GM23248 (cell line): ENCODE measurements around the gene FZD4. TPM values are rescaled to one million over a fixed set of nuclear protein-coding genes. Genes with fewer than 3 reads are reported as not detected.
"Not testable (repeated sequence)": the region's sequence is repeated elsewhere in the genome, so short reads cannot be mapped to it uniquely, and the experiment has no call there.

Experiments used
- DNase-seq: peaks from one replicate; pipeline ENCODE4 v3.0.0-alpha.2; 2015
- H2AFZ ChIP-seq: fragments of 200-600 bp; sonication (generic); 2 replicates; pipeline ENCODE4 v1.6.1; 2016; ENCODE audit warnings: antibody characterized with exemption
- H3F3A ChIP-seq: fragments of 200-600 bp; sonication (generic); 2 replicates; pipeline ENCODE4 v1.6.1; 2016; ENCODE audit warnings: mild to moderate bottlenecking, antibody characterized with exemption, mixed run types; ENCODE audit not compliant: insufficient read depth
- H3K27ac ChIP-seq: fragments of 200-600 bp; sonication (generic); 2 replicates; pipeline ENCODE4 v1.5.1; 2016; ENCODE audit warnings: mild to moderate bottlenecking
- H3K27me3 ChIP-seq: fragments of 200-600 bp; sonication (generic); replicated peaks from 2 replicates; pipeline ENCODE4 v1.6.1; 2016; ENCODE audit warnings: mild to moderate bottlenecking; ENCODE audit not compliant: insufficient read depth
- H3K36me3 ChIP-seq: fragments of 200-600 bp; sonication (generic); 2 replicates; pipeline ENCODE4 v1.6.1; 2016; ENCODE audit warnings: low read depth, mild to moderate bottlenecking
- H3K4me1 ChIP-seq: fragments of 200-600 bp; sonication (generic); 2 replicates; pipeline ENCODE4 v1.6.1; 2016; ENCODE audit warnings: mild to moderate bottlenecking; ENCODE audit not compliant: insufficient read depth
- H3K4me2 ChIP-seq: fragments of 200-600 bp; sonication (generic); one replicate; pipeline ENCODE4 v1.6.1; 2016; ENCODE audit warnings: mild to moderate bottlenecking; ENCODE audit not compliant: unreplicated experiment
- H3K4me3 ChIP-seq: fragments of 200-600 bp; sonication (generic); 2 replicates; pipeline ENCODE4 v1.5.1; 2016; ENCODE audit warnings: mild to moderate bottlenecking
- H3K79me2 ChIP-seq: fragments of 200-600 bp; sonication (generic); 2 replicates; pipeline ENCODE4 v1.6.1; 2016; ENCODE audit warnings: mild to moderate bottlenecking; ENCODE audit not compliant: insufficient read depth
- H3K9ac ChIP-seq: fragments of 200-600 bp; sonication (generic); 2 replicates; pipeline ENCODE4 v1.6.1; 2016; ENCODE audit warnings: mild to moderate bottlenecking
- H3K9me2 ChIP-seq: fragments of 200-600 bp; sonication (generic); 2 replicates; pipeline ENCODE4 v1.6.1; 2016; ENCODE audit warnings: mixed run types, mild to moderate bottlenecking, moderate library complexity; ENCODE audit not compliant: insufficient read depth
- H3K9me3 ChIP-seq: fragments of 200-600 bp; sonication (generic); one replicate; pipeline ENCODE4 v1.6.1; 2017; ENCODE audit warnings: low read depth
- H4K20me1 ChIP-seq: fragments of 200-600 bp; sonication (generic); 2 replicates; pipeline ENCODE4 v1.6.0; 2016; ENCODE audit not compliant: insufficient read depth
- EZH2 ChIP-seq: fragments of 200-600 bp; sonication (generic); IDR thresholded peaks from 2 replicates; pipeline ENCODE4 v1.6.1; 2018; ENCODE audit warnings: antibody characterized with exemption, mild to moderate bottlenecking; ENCODE audit not compliant: insufficient read depth, poor library complexity, severe bottlenecking
- EZH2phosphoT487 ChIP-seq: fragments of 200-600 bp; sonication (generic); IDR thresholded peaks from 2 replicates; pipeline ENCODE4 v1.6.1; 2018; ENCODE audit warnings: antibody characterized with exemption, moderate library complexity, mild to moderate bottlenecking, low read depth; ENCODE audit not compliant: insufficient read depth
- WGBS, 2 experiments: methylation state at CpG; one replicate each; pipeline ENCODE4 v1.1.6; 2015 to 2017; ENCODE audit warnings: low lambda C conversion rate in 2 of 2, low coverage in 1 of 2; ENCODE audit errors: missing lambda C conversion rate in 2 of 2; 5-methylcytosine and 5-hydroxymethylcytosine counted together
- in situ Hi-C: fragments of 300-500 bp; cut with MboI; formaldehyde crosslinking; loops from 2 replicates; pipeline ENCODE4 v1.15.0; 2020
- polyA plus RNA-seq: library from polyadenylated mRNA; unstranded; fragments of >200 nt; fragmentation: Nextera tagmentation; extraction: Ambion mirVana; gene quantifications from 2 replicates; pipeline ENCODE4 v1.2.1, GENCODE V29; 2016
- total RNA-seq: library from RNA; depleted of rRNA; stranded (reverse); fragments of >200 nt; shearing (Covaris generic); gene quantifications from 2 replicates; pipeline ENCODE4 v1.2.3, GENCODE V29; 2014; rRNA removed

Gene FZD4
- total RNA-seq (19.1 and 21.3 TPM in 2 replicates), polyA plus RNA-seq (7.8 and 8.3 TPM in 2 replicates)

- in situ Hi-C loops, result no loop called here
These were observed at the start of gene FZD4 for GRCh38 chr11:86955361-86956120. Gene FZD4, minus strand, starts transcription at chr11:86955395. Its CDS starts 310 bp downstream, at chr11:86955085.

GRCh38 chr11:87004281-87004680 lies 49.1 kb upstream of the FZD4 start:
- 85 to 95% methylated on average over 4 of the region's 4 CpGs for WGBS, 2 experiments

More at GRCh38 chr11:86955361-86956120, at the start of gene FZD4:
- H4K20me1 ChIP-seq, result no peaks in the 10 kb centered on the region
- H3F3A ChIP-seq, result peaks cover 26% of the 10 kb centered on the region
- peaks cover 26% of the 10 kb centered on the region for H3K4me1 ChIP-seq
- WGBS, 2 experiments, result 1% methylated on average over 40 to 55 of the region's 64 CpGs
- no peaks in the 10 kb centered on the region for H3K9me2 ChIP-seq
- peaks cover 6% of the 10 kb centered on the region; the same call in 1 of the 2 replicates for H3K36me3 ChIP-seq
- no peak for TF ChIP-seq EZH2
- TF ChIP-seq EZH2phosphoT487, result no peak
- H3K79me2 ChIP-seq, result peaks cover 30% of the 10 kb centered on the region
- H3K9ac ChIP-seq, result peak within 1 kb of the TSS; percentile 78
- H3K27ac ChIP-seq, result peak within 1 kb of the TSS; percentile 41
- H2AFZ ChIP-seq, result peak within 1 kb of the TSS; percentile 90
- no peaks in the 10 kb centered on the region for H3K9me3 ChIP-seq
- H3K4me2 ChIP-seq, result peak within 1 kb of the TSS; percentile 86
- no peaks in the 10 kb centered on the region for H3K27me3 ChIP-seq
- peak within 1 kb of the TSS; percentile 90 for H3K4me3 ChIP-seq
- DNase-seq, result peak; percentile 97

GRCh38 chr11:87002918-87003317 lies 47.7 kb upstream of the FZD4 start:
- in situ Hi-C loops, result no loop called here
- Histone ChIP-seq H3K27me3 (no peaks in the 10 kb centered on the region), H3K9me2 (no peaks in the 10 kb centered on the region), H3K36me3 (no peaks in the 10 kb centered on the region), H3K4me3 (no peak overlapping the region), H3K9me3 (no peaks in the 10 kb centered on the region), H2AFZ (no peak overlapping the region), H3K79me2 (no peaks in the 10 kb centered on the region), H3K4me2 (no peak overlapping the region), H3F3A (no peaks in the 10 kb centered on the region), H4K20me1 (no peaks in the 10 kb centered on the region), H3K27ac (no peak overlapping the region), H3K4me1 (peaks cover 4% of the 10 kb centered on the region), H3K9ac (no peak overlapping the region)
- no peak for DNase-seq
- 72 to 92% methylated on average over 1 of the region's 1 CpG for WGBS, 2 experiments
- TF ChIP-seq EZH2phosphoT487 (no peak), EZH2 (no peak)

More at GRCh38 chr11:87004281-87004680, 49.1 kb upstream of the FZD4 start:
- H3K4me2 ChIP-seq, H3F3A ChIP-seq, H3K9me3 ChIP-seq, H3K27ac ChIP-seq, H3K4me1 ChIP-seq, H3K4me3 ChIP-seq, H2AFZ ChIP-seq, H3K9ac ChIP-seq, DNase-seq, H3K27me3 ChIP-seq, H4K20me1 ChIP-seq, H3K79me2 ChIP-seq, H3K36me3 ChIP-seq, H3K9me2 ChIP-seq, in situ Hi-C loops: not testable (repeated sequence)

GRCh38 chr11:86999859-87000753 lies 44.9 kb upstream of the FZD4 start:
- in situ Hi-C loops, result loop anchor here (10.0 kb wide), 1 partner anchor 285 kb away; no protein-coding TSS in a partner anchor
- H4K20me1 ChIP-seq, result no peaks in the 10 kb centered on the region
- H3K9me3 ChIP-seq, result no peaks in the 10 kb centered on the region
- H3K4me2 ChIP-seq, result no peak overlapping the region
- TF ChIP-seq EZH2 (no peak), EZH2phosphoT487 (no peak)
- H3F3A ChIP-seq, result no peaks in the 10 kb centered on the region
- H2AFZ ChIP-seq, result peak overlapping the region; percentile 1; the same call in 1 of the 2 replicates
- 42 to 45% methylated on average over 5 of the region's 5 CpGs for WGBS, 2 experiments
- no peaks in the 10 kb centered on the region for H3K27me3 ChIP-seq
- no peak overlapping the region for H3K9ac ChIP-seq
- no peaks in the 10 kb centered on the region for H3K36me3 ChIP-seq
- no peaks in the 10 kb centered on the region for H3K4me1 ChIP-seq
- H3K9me2 ChIP-seq, result no peaks in the 10 kb centered on the region
- no peaks in the 10 kb centered on the region for H3K79me2 ChIP-seq
- no peak overlapping the region for H3K27ac ChIP-seq
- no peak overlapping the region for H3K4me3 ChIP-seq
- DNase-seq, result peak; percentile 24
